Nucleus accumbens (tissue), 56 donors: ENCODE results near the gene DVL1.
"Not testable (repeated sequence)": the region's sequence is repeated elsewhere in the genome, so short reads cannot be mapped to it uniquely, and the experiment has no call there.

Source experiments
- DNase-seq, 56 donors: peaks; one replicate each; lab custom pipeline; 2025; lab: John Stamatoyannopoulos, UW

DVL1 gene

GRCh38 chr1:1373815-1374588 lies 24.8 kb upstream of the DVL1 start:
- DNase-seq = no peak

GRCh38 chr1:1373051-1373814 lies 24.0 kb upstream of the DVL1 start:
- DNase-seq = no peak

- DNase-seq = peak in 28 of 56 donors; percentile 10 to 71 (median 32)
Measured at GRCh38 chr1:1371746-1372711, 22.8 kb upstream of the DVL1 start.

DNA sequence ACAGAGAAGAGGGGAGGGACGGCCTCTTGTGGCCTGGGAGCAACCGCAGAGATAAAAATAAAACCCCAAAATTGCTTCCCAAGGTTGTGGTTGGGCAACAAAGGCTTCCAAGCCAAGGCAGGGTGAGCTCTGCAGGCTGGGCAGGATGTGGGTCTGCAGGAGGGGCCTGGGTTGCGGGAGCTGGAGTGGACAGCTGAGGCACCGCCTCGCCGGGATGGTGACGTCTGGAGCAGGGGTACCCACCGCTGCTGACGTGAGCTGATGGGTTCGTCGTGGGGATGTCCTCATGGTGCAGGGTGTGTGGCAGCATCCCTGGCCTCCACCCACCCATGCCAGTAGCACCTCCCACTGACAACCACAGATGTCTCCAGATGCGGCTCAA lies 22.1 kb upstream of the DVL1 start:
- no peak for DNase-seq

DNA sequence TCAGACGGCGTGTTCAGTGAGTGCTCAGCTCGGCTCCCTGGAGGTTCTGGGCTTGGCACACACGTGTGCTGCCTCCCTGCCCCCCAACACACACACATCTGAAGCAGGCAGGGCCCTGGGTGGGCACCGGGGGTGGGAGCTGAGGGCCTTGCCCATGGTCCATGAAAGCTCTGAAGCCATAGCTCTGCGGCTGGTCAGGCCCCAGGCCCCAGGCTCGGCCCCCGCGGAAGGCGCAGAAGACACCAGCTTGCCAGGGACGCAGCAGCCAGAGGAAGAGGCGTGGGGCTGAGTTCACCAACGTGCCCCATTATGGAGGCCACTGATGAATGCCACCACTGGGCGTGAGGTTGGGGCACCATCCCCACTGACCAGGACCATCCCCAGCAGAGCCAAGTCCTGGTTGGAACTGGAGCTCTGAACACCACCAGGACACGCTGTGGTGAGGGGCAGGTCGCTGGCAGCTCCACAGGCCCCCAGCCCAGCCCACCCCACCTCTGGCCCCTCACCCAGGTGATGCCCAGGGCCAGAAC lies 21.6 kb upstream of the DVL1 start:
- DNase-seq = no peak

GRCh38 chr1:1370094-1370493 lies 20.9 kb upstream of the DVL1 start:
- DNase-seq = not testable (repeated sequence)

- DNase-seq = no peak
Measured at GRCh38 chr1:1367315-1367714, 18.1 kb upstream of the DVL1 start.

GRCh38 chr1:1366699-1367066 lies 17.5 kb upstream of the DVL1 start:
- DNase-seq = no peak

GRCh38 chr1:1365875-1366698 lies 16.9 kb upstream of the DVL1 start:
- no peak for DNase-seq

DNA sequence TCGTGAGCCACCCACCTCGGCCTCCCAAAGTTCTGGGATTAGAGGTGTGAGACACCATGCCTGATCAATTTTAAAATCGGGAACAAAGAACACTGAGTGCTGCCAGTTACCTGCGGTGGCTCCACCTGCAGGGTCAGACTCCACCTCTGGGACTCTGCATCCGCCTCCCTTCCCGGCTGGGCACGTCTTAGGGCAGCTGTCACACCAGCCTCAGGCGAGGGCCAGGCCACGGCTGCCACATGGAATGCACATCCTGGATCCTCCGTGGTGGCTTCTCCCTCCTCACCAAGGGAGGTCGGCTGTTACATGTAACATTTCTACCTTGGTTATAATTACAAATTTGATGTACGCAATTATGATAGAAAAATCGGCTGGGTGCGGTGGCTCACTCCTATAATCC lies 15.0 kb upstream of the DVL1 start:
- DNase-seq = no peak

- DNase-seq = no peak
Measured at GRCh38 chr1:1361982-1362423, 12.8 kb upstream of the DVL1 start.

DNA sequence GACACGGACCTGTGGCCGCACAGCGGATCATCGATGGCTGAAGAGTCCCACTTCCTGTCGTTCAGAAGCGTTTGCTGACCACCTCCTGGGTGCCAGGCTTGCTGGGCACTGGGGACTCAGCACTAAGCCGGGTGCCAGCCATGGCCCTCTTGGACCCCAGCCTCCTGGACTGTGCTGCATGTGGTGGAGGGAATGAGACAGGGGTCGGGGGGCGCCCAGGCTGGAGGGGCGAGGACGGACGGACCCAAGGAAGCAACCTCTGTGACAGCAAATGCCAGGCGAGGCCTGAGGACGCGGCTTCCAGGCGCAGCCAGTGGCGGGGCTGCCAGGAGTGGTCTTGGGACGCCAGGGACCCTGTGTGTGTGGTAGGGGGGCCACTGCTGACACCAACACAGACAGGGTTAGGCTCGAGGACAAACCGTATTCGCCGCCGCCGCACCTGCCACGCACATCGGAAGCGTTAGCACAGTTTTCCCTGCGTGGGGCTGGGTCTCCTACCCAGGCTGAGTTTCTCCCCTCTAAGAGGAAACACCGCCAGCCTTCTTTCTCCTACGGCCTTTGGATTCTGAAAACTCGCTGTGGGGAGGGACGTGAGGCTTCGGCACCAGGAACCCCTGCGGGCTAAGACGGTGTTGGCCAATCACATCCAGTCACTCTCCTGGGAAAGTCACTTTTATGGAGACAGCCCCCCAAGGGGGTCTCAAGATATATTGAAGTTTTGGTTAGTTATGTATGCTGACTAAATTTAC lies 12.2 kb upstream of the DVL1 start:
- no peak for DNase-seq

DNA sequence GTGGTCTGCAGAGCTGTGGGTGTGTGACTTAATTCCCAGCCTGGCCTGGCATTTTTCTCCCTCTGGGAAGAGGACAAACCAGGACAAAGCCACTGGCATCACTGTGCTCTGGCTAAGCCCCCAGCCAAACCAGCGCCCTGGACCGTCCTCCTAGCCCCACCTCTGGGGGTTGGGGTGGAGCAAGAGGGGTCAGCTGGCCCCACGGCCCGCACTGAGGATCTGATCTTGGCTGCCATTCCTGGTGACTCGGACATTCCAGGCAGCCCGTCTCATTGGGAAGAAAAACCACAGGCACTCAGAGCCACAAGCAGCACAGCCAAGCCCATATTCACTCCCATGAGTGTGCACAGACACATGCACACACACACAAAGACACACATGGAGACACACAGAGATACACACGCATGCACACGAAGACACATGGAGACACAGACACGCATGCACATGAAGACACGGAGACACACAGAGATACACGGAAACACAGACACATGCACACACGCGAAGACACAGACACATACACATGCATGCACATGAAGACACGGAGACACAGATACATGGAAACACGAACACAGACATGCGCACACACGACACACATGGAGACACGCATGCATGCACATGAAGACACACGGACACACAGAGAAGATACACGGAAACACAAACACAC lies 11.4 kb upstream of the DVL1 start:
- no peak for DNase-seq

GRCh38 chr1:1359664-1360468 lies 10.6 kb upstream of the DVL1 start:
- DNase-seq = no peak

- no peak for DNase-seq
Measured at GRCh38 chr1:1359308-1359663, 10.1 kb upstream of the DVL1 start.

GRCh38 chr1:1358433-1359271 lies 9.4 kb upstream of the DVL1 start, which contains the start of gene MXRA8:
Gene MXRA8, minus strand, starts transcription at chr1:1358555. Its CDS starts 51 bp downstream, at chr1:1358504.
- DNase-seq = peak in 9 of 56 donors; percentile 16 to 61 (median 39)
